ENCODE measurements around the gene C5orf47. TPM values are rescaled to one million over a fixed set of nuclear protein-coding genes. Genes with fewer than 3 reads are reported as not detected.

Gene C5orf47
- total and polyA plus RNA-seq, 2 of the 8 experiments (the other 6 are each of a cell fraction or from before 2014, with no cell fraction given) = 0.11 TPM; not detected in 1

GRCh38 chr5:173989432-173990082 lies 587 bp downstream of the C5orf47 start:
- no peak overlapping the region for H3K27ac ChIP-seq (ENCODE audit: low read depth, low read length)
- H4K91ac ChIP-seq (replicated peaks; ENCODE audit: insufficient read length, low read length) = no peak overlapping the region
- no peaks in the 10 kb centered on the region for H3K4me1 ChIP-seq (replicated peaks in 1 of 4; ENCODE audit: control insufficient read depth in 3 of 4, insufficient read depth in 4 of 4, low read length in 3 of 4)
- no peak overlapping the region for H2BK20ac ChIP-seq (ENCODE audit: low read length)
- no peaks in the 10 kb centered on the region for H3K79me2 ChIP-seq (ENCODE audit: control insufficient read depth in 1 of 2, insufficient read depth in 2 of 2, low read length in 2 of 2)
- no peaks in the 10 kb centered on the region for H4K20me1 ChIP-seq (replicated peaks in 1 of 2; ENCODE audit: control insufficient read depth in 1 of 2, insufficient read depth in 2 of 2, low read length in 2 of 2)
- no peaks in the 10 kb centered on the region for H3K79me1 ChIP-seq (ENCODE audit: low read depth, low read length)
- H3K9ac ChIP-seq (replicated peaks in 1 of 4; ENCODE audit: extremely low read depth in 1 of 4, low read depth in 3 of 4, low read length in 3 of 4) = no peak overlapping the region
- no peaks in the 10 kb centered on the region for H3K36me3 ChIP-seq (ENCODE audit: control insufficient read depth in 2 of 4, insufficient read depth in 4 of 4, low read length in 3 of 4)
- H3K9me3 ChIP-seq (ENCODE audit: insufficient read depth in 2 of 2, low read depth in 1 of 2, low read length in 1 of 2) = peaks cover 0 to 3% of the 10 kb centered on the region in 2 experiments; a peak in 1 of 4 replicates
- DNase-seq (ENCODE audit: low read depth in 1 of 2, low spot score in 2 of 2) (no peak), FAIRE-seq (no peak)
- no peaks in the 10 kb centered on the region for H3K23me2 ChIP-seq (ENCODE audit: low read depth, low read length)
- H2BK15ac ChIP-seq (ENCODE audit: low read length) = no peak overlapping the region
- ChIA-PET CTCF (ENCODE audit: partially characterized antibody) (interaction anchor here (0.6 to 1.5 kb wide), 7 partner anchors 9 to 374 kb away, joined by 3 to 6 read pairs (median 4); no protein-coding TSS in a partner anchor), POLR2A (ENCODE audit: partially characterized antibody) (interaction anchor here (0.9 to 1.6 kb wide), 4 partner anchors 15 to 133 kb away, joined by 4 read pairs; no protein-coding TSS in a partner anchor)
- H3K27me3 ChIP-seq (replicated peaks in 1 of 4; ENCODE audit: control insufficient read depth in 3 of 4, extremely low read depth in 1 of 4, insufficient read depth in 3 of 4, low read length in 3 of 4) = no peaks in the 10 kb centered on the region
- no peak overlapping the region for H4K5ac ChIP-seq (ENCODE audit: insufficient read length, low read depth, low read length)
- no peak overlapping the region for H3K4me3 ChIP-seq (ENCODE audit: extremely low read depth in 1 of 4, insufficient read depth in 2 of 4, low read depth in 3 of 4, low read length in 4 of 4)
- H4K8ac ChIP-seq (ENCODE audit: extremely low read depth, insufficient read depth, low read length) = peak overlapping the region; percentile 25; the same call in 1 of the 2 replicates
- no peak overlapping the region for H2BK5ac ChIP-seq (ENCODE audit: low read depth, low read length)
- H2BK120ac ChIP-seq (replicated peaks; ENCODE audit: low read depth, low read length) = no peak overlapping the region
- H3K14ac ChIP-seq (ENCODE audit: insufficient read length) = no peak overlapping the region
- WGBS, 2 experiments (ENCODE audit: extremely low coverage in 1 of 2, insufficient coverage in 1 of 2, insufficient read length in 1 of 2, insufficient replicate concordance in 2 of 2, low coverage in 1 of 2, low lambda C conversion rate in 2 of 2, missing lambda C conversion rate in 1 of 2) = 89% methylated on average over 22 of the region's 41 CpGs; no CpG with 5 or more reads in 1 of the 2 experiments
- no peak overlapping the region for H3K23ac ChIP-seq (ENCODE audit: insufficient read length)
- no peak overlapping the region for H3K18ac ChIP-seq (ENCODE audit: extremely low read depth, low read length)
- no peak overlapping the region for H3K4me2 ChIP-seq (ENCODE audit: insufficient read depth in 1 of 2, low read depth in 2 of 2, low read length in 2 of 2)
- no peak overlapping the region for H3K4ac ChIP-seq (replicated peaks; ENCODE audit: insufficient read length, low read depth, low read length)
- H2AK5ac ChIP-seq (ENCODE audit: low read depth, low read length) = no peak overlapping the region
- H3K56ac ChIP-seq (replicated peaks; ENCODE audit: insufficient read length, low read depth, low read length) = no peak overlapping the region
- no peak overlapping the region for H2AFZ ChIP-seq (ENCODE audit: low read length)
- 0 out of 2 replicates have a peak overlapping the region, but pooled peaks have one; percentile 39 for H2BK12ac ChIP-seq (ENCODE audit: low read depth, low read length)
- TF ChIP-seq CEBPB (IDR thresholded peaks at IDR 0.05; ENCODE audit: low read depth, low read length) (no peak), SIX5 (IDR thresholded peaks at IDR 0.05; ENCODE audit: low read depth, low read length) (no peak), CBX8 (IDR thresholded peaks at IDR 0.05; ENCODE audit: borderline replicate concordance, low read depth, low read length) (no peak), SRF (IDR thresholded peaks at IDR 0.05; ENCODE audit: low read depth, low read length) (no peak)
- TF ChIP-seq, protein P1, sequence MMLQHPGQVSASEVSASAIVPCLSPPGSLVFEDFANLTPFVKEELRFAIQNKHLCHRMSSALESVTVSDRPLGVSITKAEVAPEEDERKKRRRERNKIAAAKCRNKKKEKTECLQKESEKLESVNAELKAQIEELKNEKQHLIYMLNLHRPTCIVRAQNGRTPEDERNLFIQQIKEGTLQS (IDR thresholded peaks at IDR 0.05; ENCODE audit: insufficient read depth, low read depth, low read length) = no peak

Data from H1 (cell line).